ENCODE results near the gene SPINK4.

DNA sequence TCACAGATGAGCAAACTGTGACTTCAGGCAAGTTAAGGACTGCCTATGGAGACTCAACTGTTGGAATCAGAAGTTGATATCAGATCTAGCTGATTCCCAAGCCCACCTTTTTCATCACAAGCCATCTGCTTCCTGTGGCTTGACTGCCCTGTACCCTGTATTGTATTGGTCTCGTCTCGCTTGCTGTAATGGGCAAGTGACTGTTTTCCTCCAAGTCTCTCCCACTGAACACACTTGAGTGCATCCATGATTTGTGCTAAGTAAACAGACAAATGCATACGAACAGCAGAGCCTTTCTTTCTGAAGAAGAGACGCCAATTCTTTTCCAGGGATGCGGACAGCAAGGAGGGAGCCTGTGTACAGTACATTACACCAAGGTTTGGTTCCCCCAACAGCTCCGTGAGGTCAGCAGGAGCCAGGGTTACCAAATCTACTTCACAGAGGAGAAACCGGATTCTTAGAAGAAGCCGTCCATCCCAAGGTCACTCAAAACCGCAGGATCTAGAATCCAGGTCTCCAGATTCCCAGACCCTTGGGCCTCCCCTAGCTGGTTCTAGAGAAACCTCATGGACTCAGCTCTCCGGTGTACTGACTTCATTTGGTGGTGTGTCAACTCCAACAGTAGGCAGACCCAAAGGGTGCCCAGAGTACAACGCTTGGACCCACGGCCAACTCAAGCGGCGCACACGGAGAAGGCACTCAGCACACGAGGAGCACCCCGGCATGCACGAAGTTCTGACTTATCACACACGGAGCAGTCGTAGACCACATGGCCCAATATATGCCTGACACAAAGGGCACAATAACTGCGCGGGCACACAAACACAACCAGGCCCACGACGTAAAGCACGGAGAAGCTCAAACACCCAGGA lies 23.4 kb downstream of the SPINK4 start:
- TF ChIP-seq, protein P1, sequence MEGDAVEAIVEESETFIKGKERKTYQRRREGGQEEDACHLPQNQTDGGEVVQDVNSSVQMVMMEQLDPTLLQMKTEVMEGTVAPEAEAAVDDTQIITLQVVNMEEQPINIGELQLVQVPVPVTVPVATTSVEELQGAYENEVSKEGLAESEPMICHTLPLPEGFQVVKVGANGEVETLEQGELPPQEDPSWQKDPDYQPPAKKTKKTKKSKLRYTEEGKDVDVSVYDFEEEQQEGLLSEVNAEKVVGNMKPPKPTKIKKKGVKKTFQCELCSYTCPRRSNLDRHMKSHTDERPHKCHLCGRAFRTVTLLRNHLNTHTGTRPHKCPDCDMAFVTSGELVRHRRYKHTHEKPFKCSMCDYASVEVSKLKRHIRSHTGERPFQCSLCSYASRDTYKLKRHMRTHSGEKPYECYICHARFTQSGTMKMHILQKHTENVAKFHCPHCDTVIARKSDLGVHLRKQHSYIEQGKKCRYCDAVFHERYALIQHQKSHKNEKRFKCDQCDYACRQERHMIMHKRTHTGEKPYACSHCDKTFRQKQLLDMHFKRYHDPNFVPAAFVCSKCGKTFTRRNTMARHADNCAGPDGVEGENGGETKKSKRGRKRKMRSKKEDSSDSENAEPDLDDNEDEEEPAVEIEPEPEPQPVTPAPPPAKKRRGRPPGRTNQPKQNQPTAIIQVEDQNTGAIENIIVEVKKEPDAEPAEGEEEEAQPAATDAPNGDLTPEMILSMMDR (IDR thresholded peaks at IDR 0.05; ENCODE audit: borderline replicate concordance, extremely low read depth, low read length, poor library complexity, severe bottlenecking), result no peak
- TF ChIP-seq EZH2 (IDR thresholded peaks at IDR 0.05; ENCODE audit: borderline replicate concordance, low read depth, low read length, severe bottlenecking), result no peak
